ENCODE results near the gene RNU6-9. TPM values are rescaled to one million over a fixed set of nuclear protein-coding genes. Genes with fewer than 3 reads are reported as not detected.
A peak's percentile ranks its signal among the peaks of the same experiment; 100 is the strongest.

Gene RNU6-9
- total and polyA plus RNA-seq, 10 donors: not detected

DNA sequence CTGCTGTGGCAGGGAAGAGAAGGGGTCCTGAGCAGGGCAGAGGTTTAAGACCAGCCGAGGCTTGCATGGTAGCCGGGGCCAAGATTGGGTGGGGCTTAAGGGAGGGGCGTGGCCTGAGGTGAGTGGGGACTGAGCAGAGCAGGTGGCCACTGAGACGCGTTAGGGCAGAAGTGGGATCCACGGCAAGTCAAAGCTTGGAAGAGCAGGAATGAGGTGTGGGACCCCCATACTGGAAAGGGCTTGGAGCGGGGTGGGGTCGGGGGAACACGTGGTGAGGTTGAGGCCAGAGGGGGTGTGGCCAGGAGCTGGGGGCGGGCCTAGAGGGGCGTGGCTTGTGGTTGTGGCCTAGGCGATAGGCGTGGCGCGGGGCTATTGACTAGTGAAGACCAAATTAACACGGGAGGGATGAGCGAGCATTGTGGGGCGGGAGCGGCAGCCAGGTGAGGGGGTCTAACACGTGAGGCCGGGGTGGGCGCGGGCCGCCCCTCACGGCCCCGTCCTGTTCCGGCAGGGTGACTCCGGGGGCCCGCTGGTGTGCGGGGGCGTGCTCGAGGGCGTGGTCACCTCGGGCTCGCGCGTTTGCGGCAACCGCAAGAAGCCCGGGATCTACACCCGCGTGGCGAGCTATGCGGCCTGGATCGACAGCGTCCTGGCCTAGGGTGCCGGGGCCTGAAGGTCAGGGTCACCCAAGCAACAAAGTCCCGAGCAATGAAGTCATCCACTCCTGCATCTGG is 30.5 kb upstream of the RNU6-9 start:
- Histone ChIP-seq H3K4me3 (peak overlapping the region in 4 of 8 donors; percentile 25 to 66 (median 30)), H3K36me3 (peaks cover 0 to 13% (median 6%) of the 10 kb centered on the region in 6 donors), H3K4me1 (peaks cover 11 to 57% (median 45%) of the 10 kb centered on the region in 6 donors), H3K27me3 (replicated peaks in 1 of 7) (peaks cover 0 to 58% (median 20%) of the 10 kb centered on the region in 7 donors), H3K9me3 (no peaks in the 10 kb centered on the region), H3K27ac (peak overlapping the region in 3 of 8 donors; percentile 78 to 85 (median 80))
- DNase-seq: peak; percentile 92
- 6 to 12% (median 9%) methylated on average over 32 to 48 of the region's 48 CpGs for WGBS, 5 donors
- TF ChIP-seq, protein P1, sequence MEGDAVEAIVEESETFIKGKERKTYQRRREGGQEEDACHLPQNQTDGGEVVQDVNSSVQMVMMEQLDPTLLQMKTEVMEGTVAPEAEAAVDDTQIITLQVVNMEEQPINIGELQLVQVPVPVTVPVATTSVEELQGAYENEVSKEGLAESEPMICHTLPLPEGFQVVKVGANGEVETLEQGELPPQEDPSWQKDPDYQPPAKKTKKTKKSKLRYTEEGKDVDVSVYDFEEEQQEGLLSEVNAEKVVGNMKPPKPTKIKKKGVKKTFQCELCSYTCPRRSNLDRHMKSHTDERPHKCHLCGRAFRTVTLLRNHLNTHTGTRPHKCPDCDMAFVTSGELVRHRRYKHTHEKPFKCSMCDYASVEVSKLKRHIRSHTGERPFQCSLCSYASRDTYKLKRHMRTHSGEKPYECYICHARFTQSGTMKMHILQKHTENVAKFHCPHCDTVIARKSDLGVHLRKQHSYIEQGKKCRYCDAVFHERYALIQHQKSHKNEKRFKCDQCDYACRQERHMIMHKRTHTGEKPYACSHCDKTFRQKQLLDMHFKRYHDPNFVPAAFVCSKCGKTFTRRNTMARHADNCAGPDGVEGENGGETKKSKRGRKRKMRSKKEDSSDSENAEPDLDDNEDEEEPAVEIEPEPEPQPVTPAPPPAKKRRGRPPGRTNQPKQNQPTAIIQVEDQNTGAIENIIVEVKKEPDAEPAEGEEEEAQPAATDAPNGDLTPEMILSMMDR (IDR thresholded peaks at IDR 0.05 in 8 of 11, conservative IDR thresholded peaks at IDR 0.05 in 3 of 11): no peak
- TF ChIP-seq POLR2AphosphoS5 (IDR thresholded peaks at IDR 0.05): peak in 2 of 3 donors; percentile 29 to 65
- intact Hi-C loops (cut with DNase I; ENCODE audit: low total_unique reads): loop anchor here (2.0 to 10.0 kb wide), 2 partner anchors 58 to 122 kb away; partner anchors contain the start of gene WDR18

DNA sequence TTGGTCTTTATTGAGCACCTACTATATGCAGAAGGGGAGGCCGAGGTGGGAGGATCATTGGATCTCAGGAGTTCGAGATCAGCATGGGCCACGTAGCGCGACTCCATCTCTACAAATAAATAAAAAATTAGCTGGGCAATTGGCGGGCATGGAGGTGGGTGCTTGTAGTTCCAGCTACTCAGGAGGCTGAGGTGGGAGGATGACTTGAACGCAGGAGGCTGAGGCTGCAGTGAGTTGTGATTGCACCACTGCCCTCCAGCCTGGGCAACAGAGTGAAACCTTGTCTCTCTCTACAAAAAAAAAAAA is 30.0 kb upstream of the RNU6-9 start:
- peak overlapping the region in 7 of 8 donors; percentile 58 to 85 (median 78) for H3K27ac ChIP-seq
- peaks cover 0 to 18% (median 11%) of the 10 kb centered on the region in 6 donors for H3K36me3 ChIP-seq
- peaks cover 11 to 57% (median 45%) of the 10 kb centered on the region in 6 donors for H3K4me1 ChIP-seq

DNA sequence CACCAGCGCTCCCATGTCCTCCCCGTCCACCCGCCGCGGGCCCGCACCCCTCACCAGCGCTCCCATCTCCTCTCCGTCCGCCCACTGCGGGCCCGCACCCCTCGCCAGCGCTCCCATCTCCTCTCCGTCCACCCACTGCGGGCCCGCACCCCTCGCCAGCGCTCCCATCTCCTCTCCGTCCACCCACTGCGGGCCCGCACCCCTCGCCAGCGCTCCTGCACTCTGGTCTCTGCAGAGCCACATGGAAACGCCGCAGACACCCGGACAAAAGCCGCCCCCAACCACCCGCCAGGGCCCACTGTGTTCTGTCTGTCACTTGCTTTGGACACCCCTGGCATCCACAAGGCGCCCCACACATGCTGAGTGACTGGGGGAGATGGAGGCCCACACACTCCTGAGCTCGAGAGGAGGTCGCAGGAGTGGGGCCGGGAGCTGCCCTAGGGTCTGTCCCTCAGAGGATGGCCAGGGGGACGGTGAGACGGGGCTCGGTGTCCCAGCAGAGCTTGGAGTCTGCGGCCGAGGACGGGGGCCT is 26.4 kb upstream of the RNU6-9 start:
- 83 to 91% (median 91%) methylated on average over 27 to 38 of the region's 38 CpGs for WGBS, 5 donors
- intact Hi-C loops (cut with DNase I; ENCODE audit: low total_unique reads): loop anchor here (10.0 kb wide), 1 partner anchor 118 kb away; the partner anchor contains the start of gene WDR18
- no peak for DNase-seq

More for the DNA sequence above, 30.0 kb upstream of the RNU6-9 start:
- H3K9me3 ChIP-seq: no peaks in the 10 kb centered on the region
- peak overlapping the region in 5 of 8 donors; percentile 10 to 66 (median 29) for H3K4me3 ChIP-seq
- H3K27me3 ChIP-seq (replicated peaks in 1 of 7): peaks cover 0 to 55% (median 20%) of the 10 kb centered on the region in 7 donors
- intact Hi-C loops (cut with DNase I; ENCODE audit: low total_unique reads): loop anchor here (2.0 to 10.0 kb wide), 2 partner anchors 58 to 122 kb away; partner anchors contain the start of gene WDR18
- TF ChIP-seq POLR2AphosphoS5 (IDR thresholded peaks at IDR 0.05): no peak
- no peak for TF ChIP-seq POLR2A (IDR thresholded peaks at IDR 0.05)
- TF ChIP-seq, protein P1 (IDR thresholded peaks at IDR 0.05 in 8 of 11, conservative IDR thresholded peaks at IDR 0.05 in 3 of 11): no peak
- 56 to 74% (median 70%) methylated on average over 7 of the region's 7 CpGs for WGBS, 5 donors
- no peak for DNase-seq

More for the DNA sequence above, 26.4 kb upstream of the RNU6-9 start:
- H3K9me3 ChIP-seq: no peaks in the 10 kb centered on the region
- TF ChIP-seq, protein P1 (IDR thresholded peaks at IDR 0.05 in 8 of 11, conservative IDR thresholded peaks at IDR 0.05 in 3 of 11): no peak
- peak in 1 of 3 donors; percentile 42 for TF ChIP-seq POLR2AphosphoS5 (IDR thresholded peaks at IDR 0.05)
- peaks cover 11 to 27% (median 23%) of the 10 kb centered on the region in 6 donors for H3K4me1 ChIP-seq
- H3K36me3 ChIP-seq: peaks cover 0 to 52% (median 33%) of the 10 kb centered on the region in 6 donors
- H3K27me3 ChIP-seq (replicated peaks in 1 of 7): peaks cover 0 to 19% (median 3%) of the 10 kb centered on the region in 7 donors
- no peak overlapping the region for H3K27ac ChIP-seq
- H3K4me3 ChIP-seq: no peak overlapping the region

All from spleen (tissue), 11 donors.